IMR-90 (cell line): Measurements from ENCODE around the gene DHDH. TPM values are rescaled to one million over a fixed set of nuclear protein-coding genes. Genes with fewer than 3 reads are reported as not detected.

ENCODE experiments used
- ATAC-seq: fragments of 200-7000 bp; cut with Tn5 transposase; 2 replicates; pipeline ENCODE4 v1.9.1; 2020; ENCODE audit warnings: low read depth, mild to moderate bottlenecking, moderate library complexity
- BruUV-seq: library from RNA; stranded (reverse); fragments of 400-500 nt; replicated peaks from 2 replicates; lab custom pipeline; 2021; lab: Mats Ljungman, UMichigan
- CTCF ChIA-PET: fragments of 300-600 bp; formaldehyde crosslinking; extraction: SDS; loops from one replicate; lab custom pipeline; 2021; ENCODE audit warnings: antibody characterized with exemption; lab: Yijun Ruan, JAX
- POLR2A ChIA-PET: fragments of 300-600 bp; sonication (Branson Sonifier 250); formaldehyde crosslinking; loops from one replicate; lab custom pipeline; 2022; ENCODE audit warnings: antibody characterized with exemption; ENCODE audit not compliant: unreplicated experiment; lab: Charles Lee
- DNase-seq: peaks from one replicate; pipeline ENCODE4 v3.0.0; 2013
- H2AFZ ChIP-seq: replicated peaks from 2 replicates; pipeline ENCODE3; 2013; ENCODE audit warnings: low read length, mild to moderate bottlenecking; ENCODE audit not compliant: poor library complexity
- H2AK5ac ChIP-seq: 2 replicates; pipeline ENCODE4 v1.6.1; 2013; ENCODE audit warnings: low read depth, low read length, inconsistent platforms
- H2AK9ac ChIP-seq: replicated peaks from 2 replicates; pipeline ENCODE3; 2013; ENCODE audit warnings: mild to moderate bottlenecking, low read depth, low read length, moderate library complexity; ENCODE audit not compliant: poor library complexity
- H2BK120ac ChIP-seq: 2 replicates; pipeline ENCODE4 v1.6.1; 2013; ENCODE audit warnings: low read depth, low read length, inconsistent platforms
- H2BK15ac ChIP-seq: 3 replicates; pipeline ENCODE4 v1.6.1; 2013; ENCODE audit warnings: low read depth, low read length, inconsistent platforms
- H2BK20ac ChIP-seq: 2 replicates; pipeline ENCODE4 v1.6.1; 2013; ENCODE audit warnings: low read depth, mild to moderate bottlenecking, inconsistent platforms, low read length, moderate library complexity
- H2BK5ac ChIP-seq: 2 replicates; pipeline ENCODE4 v1.6.1; 2013; ENCODE audit warnings: mild to moderate bottlenecking, low read depth, low read length, inconsistent platforms; ENCODE audit not compliant: poor library complexity, severe bottlenecking
- H3K14ac ChIP-seq: replicated peaks from 2 replicates; pipeline ENCODE4 v1.6.1; 2013; ENCODE audit warnings: low read depth, low read length, inconsistent platforms
- H3K18ac ChIP-seq: 2 replicates; pipeline ENCODE4 v1.6.1; 2013; ENCODE audit warnings: low read depth, low read length, control low read depth
- H3K23ac ChIP-seq: 2 replicates; pipeline ENCODE4 v1.6.1; 2013; ENCODE audit warnings: low read depth, low read length, inconsistent platforms
- H3K27ac ChIP-seq: 2 replicates; pipeline ENCODE4 v1.5.1; 2013; ENCODE audit warnings: mild to moderate bottlenecking, control low read depth, low read length; ENCODE audit not compliant: insufficient read depth
- H3K27me3 ChIP-seq: 2 replicates; pipeline ENCODE4 v1.6.1; 2013; ENCODE audit warnings: low read length; ENCODE audit not compliant: control insufficient read depth, insufficient read depth
- H3K36me3 ChIP-seq: 2 replicates; pipeline ENCODE4 v1.6.1; 2013; ENCODE audit warnings: low read length, mixed read lengths; ENCODE audit not compliant: control insufficient read depth, insufficient read depth
- H3K4ac ChIP-seq: 2 replicates; pipeline ENCODE4 v1.6.1; 2013; ENCODE audit warnings: low read depth, low read length, inconsistent platforms
- H3K4me1 ChIP-seq: 2 replicates; pipeline ENCODE4 v1.6.1; 2013; ENCODE audit warnings: low read length, mixed read lengths; ENCODE audit not compliant: control insufficient read depth, insufficient read depth
- H3K4me2 ChIP-seq: 2 replicates; pipeline ENCODE4 v1.6.1; 2013; ENCODE audit warnings: low read depth, mild to moderate bottlenecking, control low read depth, low read length, moderate library complexity
- H3K4me3 ChIP-seq: 2 replicates; pipeline ENCODE4 v1.5.1; 2013; ENCODE audit warnings: low read depth, mild to moderate bottlenecking, control low read depth, low read length, moderate library complexity; ENCODE audit not compliant: insufficient read depth
- H3K56ac ChIP-seq: 2 replicates; pipeline ENCODE4 v1.6.1; 2013; ENCODE audit warnings: low read length, inconsistent platforms; ENCODE audit not compliant: insufficient read depth; ENCODE audit errors: extremely low read depth
- H3K79me1 ChIP-seq, 2 experiments: 2 replicates each; pipeline ENCODE4 v1.6.1; 2013; ENCODE audit warnings: low read length in 2 of 2, inconsistent platforms in 1 of 2, low read depth in 1 of 2
- H3K9ac ChIP-seq: 2 replicates; pipeline ENCODE4 v1.6.1; 2013; ENCODE audit warnings: low read depth, low read length, control low read depth
- H3K9me1 ChIP-seq: 2 replicates; pipeline ENCODE4 v1.6.1; 2013; ENCODE audit warnings: low read length, inconsistent platforms; ENCODE audit not compliant: insufficient read depth
- H3K9me3 ChIP-seq: 2 replicates; pipeline ENCODE4 v1.6.1; 2013; ENCODE audit warnings: low read length; ENCODE audit not compliant: control insufficient read depth, insufficient read depth
- H4K20me1 ChIP-seq: 2 replicates; pipeline ENCODE4 v1.6.1; 2013; ENCODE audit warnings: low read length, inconsistent platforms; ENCODE audit not compliant: insufficient read depth
- H4K5ac ChIP-seq: 2 replicates; pipeline ENCODE4 v1.6.1; 2013; ENCODE audit warnings: mild to moderate bottlenecking, low read depth, low read length, control low read depth
- H4K8ac ChIP-seq, 2 experiments: 2 replicates each; pipeline ENCODE4 v1.6.1; 2013; ENCODE audit warnings: low read depth in 2 of 2, low read length in 2 of 2, control low read depth in 1 of 2, inconsistent platforms in 1 of 2
- H4K91ac ChIP-seq: 2 replicates; pipeline ENCODE4 v1.6.1; 2013; ENCODE audit warnings: low read depth, low read length, inconsistent platforms; ENCODE audit not compliant: insufficient read depth
- MAFK ChIP-seq: IDR thresholded peaks from 2 replicates; pipeline ENCODE4 v1.6.1; 2012; ENCODE audit warnings: low read depth, low read length, improper control_type of control experiment
- NFE2L2 ChIP-seq: fragments of 150-350 bp; IDR thresholded peaks from 2 replicates; pipeline ENCODE4 v1.6.1; 2016; ENCODE audit warnings: low read depth, mild to moderate bottlenecking, low read length
- SMC3 ChIP-seq: fragments of 150-350 bp; IDR thresholded peaks from 2 replicates; pipeline ENCODE4 v1.6.1; 2016; ENCODE audit warnings: low read depth, mild to moderate bottlenecking, antibody characterized with exemption, low read length, moderate library complexity
- WGBS, 2 experiments: methylation state at CpG; one replicate each; pipeline versions ENCODE4 v1.1.5 to v1.1.7; 2013; ENCODE audit warnings: missing lambda C conversion rate in 2 of 2; ENCODE audit not compliant: insufficient read length in 1 of 2; ENCODE audit errors: extremely low coverage in 2 of 2; 5-methylcytosine and 5-hydroxymethylcytosine counted together
- dilution Hi-C: fragments of 300-500 bp; cut with HindIII; formaldehyde crosslinking; loops from one replicate; pipeline ENCODE4 v1.14.3; 2018; ENCODE audit warnings: low sequenced_read_pairs; ENCODE audit not compliant: unreplicated experiment
- in situ Hi-C: fragments of 300-500 bp; cut with MboI; formaldehyde crosslinking; loops from 3 replicates; pipeline ENCODE4 v1.14.3; 2019; ENCODE audit warnings: low sequenced_read_pairs, inconsistent platforms, mixed read lengths
- intact Hi-C: fragments of 100-400 bp; cut with micrococcal nuclease; formaldehyde crosslinking; loops from 2 replicates; pipeline ENCODE4 v1.10.0; 2022
- polyA plus RNA-seq, 3 experiments: library from polyadenylated mRNA; depleted of rRNA; stranded (reverse); fragments of >200 nt; gene quantifications; 2 replicates each; pipeline ENCODE4 v1.2.3, GENCODE V29; 2012; ENCODE audit warnings: low replicate concordance in 1 of 3
- total RNA-seq: library from RNA; depleted of rRNA; stranded (reverse); fragments of >200 nt; gene quantifications from 2 replicates; pipeline ENCODE4 v1.2.3, GENCODE V29; 2012

Gene DHDH
- total and polyA plus RNA-seq, 2 of the 4 experiments (the other 2 are of a cell fraction) = 0.36 to 0.53 TPM

DNA sequence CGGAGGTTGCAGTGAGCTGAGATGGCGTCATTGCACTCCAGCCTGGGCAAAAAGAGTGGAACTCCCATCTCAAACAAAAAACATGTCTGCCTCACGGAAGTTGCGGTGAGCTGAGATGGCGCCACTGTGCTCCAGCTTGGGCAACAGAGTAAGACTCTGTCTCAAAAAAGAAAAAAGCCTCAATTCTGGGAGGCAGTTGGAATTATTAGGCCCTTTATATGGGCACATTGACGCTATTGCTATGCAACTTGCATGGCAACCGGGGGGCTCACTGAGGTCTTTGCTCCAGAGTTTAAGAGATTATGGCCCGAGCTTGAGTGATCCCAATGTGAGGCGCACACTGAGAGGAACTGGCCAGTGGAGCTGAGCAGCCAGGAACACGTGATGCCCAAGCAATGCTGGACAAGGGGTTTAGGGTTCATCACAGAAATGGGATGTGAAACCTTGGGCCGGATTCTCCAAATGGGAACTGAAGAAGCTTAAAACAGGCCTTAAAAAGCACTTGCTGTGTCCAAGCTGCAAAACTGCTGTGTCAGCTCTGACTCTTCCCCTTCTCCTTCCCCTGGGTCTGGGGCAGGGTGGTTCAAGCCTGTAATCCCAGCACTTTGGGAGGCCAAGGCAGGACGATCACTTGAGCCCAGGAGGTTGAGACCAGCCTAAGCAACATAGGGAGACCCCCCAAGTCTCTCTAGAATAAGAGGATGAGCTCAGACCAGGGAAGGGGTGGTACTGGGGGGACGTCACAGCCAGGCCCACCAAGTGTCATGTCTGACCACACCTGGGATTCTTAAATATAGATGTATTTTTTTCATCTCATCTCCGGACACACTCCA is 34.1 kb downstream of the DHDH start:
- Histone ChIP-seq H2BK120ac (no peak overlapping the region), H2BK15ac (no peak overlapping the region), H3K79me1 (peaks cover 0 to 45% of the 10 kb centered on the region in 2 experiments; a peak in 3 of 4 replicates), H2AK5ac (0 out of 2 replicates have a peak overlapping the region, but pooled peaks have one; percentile 28), H2BK20ac (no peak overlapping the region), H4K5ac (no peak overlapping the region), H3K4ac (no peak overlapping the region), H4K8ac (peak overlapping the region in 1 of 2 experiments; percentile 22; a peak in 1 of 4 replicates), H2AK9ac (peak overlapping the region; percentile 47), H3K9me1 (peaks cover 11% of the 10 kb centered on the region), H3K14ac (no peak overlapping the region), H3K9me3 (no peaks in the 10 kb centered on the region), H3K4me3 (peak overlapping the region; percentile 78; the same call in 1 of the 2 replicates), H3K56ac (no peak overlapping the region), H2AFZ (no peak overlapping the region), H3K23ac (no peak overlapping the region; the same call in 1 of the 2 replicates), H3K36me3 (peaks cover 32% of the 10 kb centered on the region), H3K9ac (no peak overlapping the region), H2BK5ac (no peak overlapping the region), H3K27me3 (no peaks in the 10 kb centered on the region), H4K91ac (no peak overlapping the region), H4K20me1 (peaks cover 45% of the 10 kb centered on the region), H3K4me2 (peak overlapping the region; percentile 91; the same call in 1 of the 2 replicates), H3K4me1 (peaks cover 16% of the 10 kb centered on the region), H3K18ac (no peak overlapping the region), H3K27ac (no peak overlapping the region; the same call in 1 of the 2 replicates)
- DNase-seq (peak; percentile 67), ATAC-seq (peak; percentile 0)
- 93% methylated on average over 3 of the region's 14 CpGs; no CpG with 5 or more reads in 1 of the 2 experiments for WGBS, 2 experiments
- BruUV-seq = no TSS peak
- in situ Hi-C loops (loop anchor here (10.0 kb wide), 1 partner anchor 323 kb away; the partner anchor contains the start of gene CA11), intact Hi-C loops (loop anchor here (10.0 kb wide), 1 partner anchor 323 kb away; the partner anchor contains the start of gene CA11), dilution Hi-C loops (no loop called here)
- TF ChIP-seq NFE2L2 (peak; percentile 43; the same call in 1 of the 2 replicates), MAFK (peak; percentile 94), SMC3 (no peak)
- ChIA-PET CTCF (interaction anchor here (0.6 to 1.3 kb wide), 2 partner anchors 26 to 112 kb away, joined by 3 read pairs; partner anchors contain the start of genes GYS1 and RUVBL2), POLR2A (interaction anchor here (0.6 to 1.0 kb wide), 5 partner anchors 25 to 176 kb away, joined by 3 to 4 read pairs (median 3); partner anchors contain the start of gene PPP1R15A)
